Measurements from ENCODE around the gene KIRREL1.

DNA sequence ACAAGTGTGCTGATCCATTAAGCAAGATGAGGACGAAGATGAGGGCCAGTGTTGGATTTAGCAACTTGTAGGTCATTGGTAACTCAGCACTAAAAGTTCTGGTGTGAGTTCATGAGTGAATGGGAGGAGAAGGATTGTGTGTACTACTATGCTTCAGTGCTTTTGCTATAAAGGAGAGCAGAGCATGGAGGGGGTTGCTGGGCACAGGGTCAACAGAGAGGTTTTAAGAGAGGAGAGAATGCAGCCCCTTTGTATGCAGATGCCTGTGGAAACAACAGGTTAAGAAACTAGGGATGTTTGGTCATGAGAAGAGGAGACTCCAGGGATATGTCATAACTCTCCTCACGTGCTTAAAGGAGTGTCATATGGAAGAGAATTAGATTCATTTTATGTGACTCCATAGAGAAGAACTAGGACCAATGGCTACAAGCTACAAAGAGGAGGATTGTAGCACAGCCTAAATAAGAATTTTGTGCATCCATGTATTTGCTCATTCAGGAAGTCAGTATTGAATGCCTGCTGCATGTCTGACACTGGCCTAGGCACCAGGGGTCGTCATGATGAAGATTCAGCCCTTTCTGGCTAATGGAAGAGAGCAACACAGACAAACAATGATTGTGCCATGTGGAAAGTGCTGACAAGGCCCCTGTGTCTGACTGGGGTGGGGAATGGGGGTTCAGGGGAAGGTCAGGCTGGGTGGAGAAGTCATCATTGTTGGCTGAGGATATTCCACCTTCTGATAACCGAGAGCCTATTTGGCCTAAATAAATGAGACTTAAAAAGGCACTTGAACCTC, 53.5 kb downstream of the KIRREL1 start:
- TF ChIP-seq, protein P1, sequence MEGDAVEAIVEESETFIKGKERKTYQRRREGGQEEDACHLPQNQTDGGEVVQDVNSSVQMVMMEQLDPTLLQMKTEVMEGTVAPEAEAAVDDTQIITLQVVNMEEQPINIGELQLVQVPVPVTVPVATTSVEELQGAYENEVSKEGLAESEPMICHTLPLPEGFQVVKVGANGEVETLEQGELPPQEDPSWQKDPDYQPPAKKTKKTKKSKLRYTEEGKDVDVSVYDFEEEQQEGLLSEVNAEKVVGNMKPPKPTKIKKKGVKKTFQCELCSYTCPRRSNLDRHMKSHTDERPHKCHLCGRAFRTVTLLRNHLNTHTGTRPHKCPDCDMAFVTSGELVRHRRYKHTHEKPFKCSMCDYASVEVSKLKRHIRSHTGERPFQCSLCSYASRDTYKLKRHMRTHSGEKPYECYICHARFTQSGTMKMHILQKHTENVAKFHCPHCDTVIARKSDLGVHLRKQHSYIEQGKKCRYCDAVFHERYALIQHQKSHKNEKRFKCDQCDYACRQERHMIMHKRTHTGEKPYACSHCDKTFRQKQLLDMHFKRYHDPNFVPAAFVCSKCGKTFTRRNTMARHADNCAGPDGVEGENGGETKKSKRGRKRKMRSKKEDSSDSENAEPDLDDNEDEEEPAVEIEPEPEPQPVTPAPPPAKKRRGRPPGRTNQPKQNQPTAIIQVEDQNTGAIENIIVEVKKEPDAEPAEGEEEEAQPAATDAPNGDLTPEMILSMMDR (IDR thresholded peaks at IDR 0.05): no peak
- TF ChIP-seq SIN3A (IDR thresholded peaks at IDR 0.05; ENCODE audit: borderline replicate concordance, insufficient read depth, low read depth, low read length) (no peak), TCF7L2 (IDR thresholded peaks at IDR 0.05; ENCODE audit: low read depth, low read length) (no peak), POLR2AphosphoS5 (IDR thresholded peaks at IDR 0.05; ENCODE audit: low read depth, low read length) (no peak), REST (IDR thresholded peaks at IDR 0.05; ENCODE audit: insufficient read depth in 1 of 2, low read depth in 2 of 2, low read length in 1 of 2) (no peak)

All from Panc1 (cell line).